Esophagus muscularis mucosa (tissue), 4 donors: ENCODE data around the gene EVC. TPM values are rescaled to one million over a fixed set of nuclear protein-coding genes. Genes with fewer than 3 reads are reported as not detected.
A peak's percentile ranks its signal among the peaks of the same experiment; 100 is the strongest.

Source experiments
- DNase-seq: peaks from one replicate; pipeline ENCODE4 v3.0.0-alpha.2; 2017; ENCODE audit errors: extremely low spot score
- H3K27ac ChIP-seq, 4 donors: fragments of 200-600 bp; sonication (generic); replicated peaks in 1 of 4; 1 replicate in 3 of 4; 2 replicates in 1 of 4; pipeline ENCODE4 v1.5.1; 2016 to 2019; ENCODE audit warnings: mild to moderate bottlenecking in 1 of 4
- H3K27me3 ChIP-seq, 4 donors: fragments of 200-600 bp; sonication (generic); one replicate each; pipeline versions ENCODE4 v1.5.1 to v1.6.0; 2016 to 2019
- H3K36me3 ChIP-seq, 4 donors: fragments of 200-600 bp; sonication (generic); one replicate each; pipeline ENCODE4 v1.5.1; 2016 to 2019
- H3K4me1 ChIP-seq, 4 donors: fragments of 200-600 bp; sonication (generic); one replicate each; pipeline ENCODE4 v1.5.1; 2016 to 2019
- H3K4me3 ChIP-seq, 4 donors: fragments of 200-600 bp; sonication (generic); 1 replicate in 2 of 4; 2 replicates in 2 of 4; pipeline ENCODE4 v1.5.1; 2016 to 2019; ENCODE audit warnings: mild to moderate bottlenecking in 4 of 4, moderate library complexity in 1 of 4
- H3K9me3 ChIP-seq, 4 donors: fragments of 200-600 bp; sonication (generic); 1 replicate in 3 of 4; 2 replicates in 1 of 4; pipeline ENCODE4 v1.5.1; 2016 to 2019
- EP300 ChIP-seq: sonication (generic); formaldehyde crosslinking; IDR thresholded peaks from one replicate; pipeline ENCODE4 v1.6.1; 2017; ENCODE audit warnings: antibody characterized with exemption
- POLR2A ChIP-seq: fragments of 450-650 bp; IDR thresholded peaks from one replicate; pipeline ENCODE4 v1.6.1; 2017; ENCODE audit warnings: antibody characterized with exemption, moderate library complexity, mild to moderate bottlenecking, low read depth
- POLR2AphosphoS5 ChIP-seq, 2 donors: sonication (generic); formaldehyde crosslinking; IDR thresholded peaks; one replicate each; pipeline ENCODE4 v1.6.1; 2017; ENCODE audit warnings: antibody characterized with exemption in 2 of 2
- WGBS: methylation state at CpG from one replicate; pipeline ENCODE4 v1.1.5; 2018; 5-methylcytosine and 5-hydroxymethylcytosine counted together
- intact Hi-C: fragments of 100-400 bp; cut with DNase I; formaldehyde crosslinking; loops from one replicate; pipeline ENCODE4 v1.15.1; 2023
- total RNA-seq, 4 donors: library from RNA; depleted of rRNA; stranded (reverse); fragments of >200 nt; gene quantifications; one replicate each; pipeline versions ENCODE4 v1.1.0 to v1.2.1, GENCODE V29; 2016
- TF ChIP-seq, protein P1 (sequence below), 3 experiments: fragments of 200-600 bp in 2 of 3; fragments of 450-650 bp in 1 of 3; sonication (generic) in 2 of 3; IDR thresholded peaks; one replicate each; pipeline ENCODE4 v1.5.1; 2017 to 2019; ENCODE audit warnings: antibody characterized with exemption in 3 of 3, mild to moderate bottlenecking in 2 of 3, moderate library complexity in 1 of 3

Gene EVC
- total RNA-seq, 4 donors from 2014 or later: 25.7 to 59.6 (median 44.2) TPM

- H3K9me3 ChIP-seq: no peaks in the 10 kb centered on the region
- peak overlapping the region; percentile 76 to 93 (median 77) for H3K4me3 ChIP-seq
- TF ChIP-seq, protein P1, sequence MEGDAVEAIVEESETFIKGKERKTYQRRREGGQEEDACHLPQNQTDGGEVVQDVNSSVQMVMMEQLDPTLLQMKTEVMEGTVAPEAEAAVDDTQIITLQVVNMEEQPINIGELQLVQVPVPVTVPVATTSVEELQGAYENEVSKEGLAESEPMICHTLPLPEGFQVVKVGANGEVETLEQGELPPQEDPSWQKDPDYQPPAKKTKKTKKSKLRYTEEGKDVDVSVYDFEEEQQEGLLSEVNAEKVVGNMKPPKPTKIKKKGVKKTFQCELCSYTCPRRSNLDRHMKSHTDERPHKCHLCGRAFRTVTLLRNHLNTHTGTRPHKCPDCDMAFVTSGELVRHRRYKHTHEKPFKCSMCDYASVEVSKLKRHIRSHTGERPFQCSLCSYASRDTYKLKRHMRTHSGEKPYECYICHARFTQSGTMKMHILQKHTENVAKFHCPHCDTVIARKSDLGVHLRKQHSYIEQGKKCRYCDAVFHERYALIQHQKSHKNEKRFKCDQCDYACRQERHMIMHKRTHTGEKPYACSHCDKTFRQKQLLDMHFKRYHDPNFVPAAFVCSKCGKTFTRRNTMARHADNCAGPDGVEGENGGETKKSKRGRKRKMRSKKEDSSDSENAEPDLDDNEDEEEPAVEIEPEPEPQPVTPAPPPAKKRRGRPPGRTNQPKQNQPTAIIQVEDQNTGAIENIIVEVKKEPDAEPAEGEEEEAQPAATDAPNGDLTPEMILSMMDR (IDR thresholded peaks at IDR 0.05): no peak
- TF ChIP-seq EP300 (no peak), POLR2AphosphoS5 (IDR thresholded peaks at IDR 0.05) (no peak), POLR2A (no peak)
- H3K27me3 ChIP-seq: no peaks in the 10 kb centered on the region
- H3K27ac ChIP-seq: peak overlapping the region in 2 of 4 donors; percentile 89 to 91
- H3K4me1 ChIP-seq: peaks cover 24 to 52% (median 50%) of the 10 kb centered on the region in 4 donors
- no peak for DNase-seq
- WGBS: 65% methylated on average over 3 of the region's 5 CpGs
- H3K36me3 ChIP-seq: peaks cover 0 to 7% (median 3%) of the 10 kb centered on the region in 4 donors
- intact Hi-C loops: no loop called here
Observed at GRCh38 chr4:5707366-5707765, 3.6 kb upstream of the EVC start.

DNA sequence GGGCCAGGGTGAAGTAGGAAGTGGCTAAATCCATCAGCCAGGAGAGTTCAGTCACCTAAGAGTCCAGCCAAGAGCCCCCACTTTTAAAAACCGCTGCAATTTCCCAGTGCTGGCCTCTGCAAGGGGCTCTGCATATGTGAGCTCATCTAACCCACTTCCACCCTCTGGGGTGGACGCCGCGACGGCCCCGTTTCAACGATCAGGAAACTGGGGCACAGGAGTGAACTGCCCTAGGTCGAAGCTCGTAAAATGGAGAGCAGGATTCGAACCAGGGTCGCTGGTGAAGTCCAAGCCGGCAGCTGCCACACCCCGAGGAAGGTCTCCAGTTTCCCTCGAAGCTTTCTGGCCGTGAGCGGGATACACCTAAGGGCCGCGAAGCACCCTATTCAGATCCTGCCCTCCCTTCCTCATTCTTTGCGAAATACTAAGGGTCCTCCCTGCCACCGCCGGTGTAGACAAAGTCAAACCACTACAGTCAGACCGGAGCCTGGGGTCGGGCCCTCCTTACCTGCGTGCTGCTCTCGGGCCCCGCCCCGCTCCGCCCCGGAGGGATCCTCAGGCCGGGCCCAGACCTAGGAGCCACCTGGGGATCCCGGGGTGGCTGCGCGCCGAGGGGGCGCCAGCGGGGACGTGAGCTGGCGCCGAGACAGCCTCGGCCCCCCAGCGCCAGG lies 3.1 kb upstream of the EVC start:
- Histone ChIP-seq H3K9me3 (no peaks in the 10 kb centered on the region), H3K36me3 (peaks cover 0 to 7% (median 1%) of the 10 kb centered on the region in 4 donors), H3K27ac (peak overlapping the region; percentile 87 to 91 (median 89)), H3K4me3 (peak overlapping the region; percentile 76 to 93 (median 77)), H3K4me1 (peaks cover 27 to 57% (median 55%) of the 10 kb centered on the region in 4 donors), H3K27me3 (no peaks in the 10 kb centered on the region)
- WGBS: 0% methylated on average over 6 of the region's 41 CpGs
- intact Hi-C loops: no loop called here
- no peak for DNase-seq
- TF ChIP-seq POLR2AphosphoS5 (IDR thresholded peaks at IDR 0.05): no peak
- no peak for TF ChIP-seq POLR2A
- TF ChIP-seq, protein P1 (IDR thresholded peaks at IDR 0.05): no peak
- TF ChIP-seq EP300: no peak

- Histone ChIP-seq H3K27me3 (no peaks in the 10 kb centered on the region), H3K36me3 (peaks cover 0 to 7% (median 1%) of the 10 kb centered on the region in 4 donors), H3K27ac (peak within 1 kb of the TSS; percentile 87 to 91 (median 89)), H3K4me3 (peak within 1 kb of the TSS; percentile 76 to 93 (median 77)), H3K9me3 (no peaks in the 10 kb centered on the region), H3K4me1 (peaks cover 27 to 60% (median 59%) of the 10 kb centered on the region in 4 donors)
- intact Hi-C loops: no loop called here
- 4% methylated on average over 25 of the region's 57 CpGs for WGBS
- DNase-seq: no peak
- TF ChIP-seq, protein P1 (IDR thresholded peaks at IDR 0.05): no peak
- TF ChIP-seq EP300 (no peak), POLR2A (peak; percentile 12), POLR2AphosphoS5 (IDR thresholded peaks at IDR 0.05) (peak; percentile 56 to 74)
Observed at GRCh38 chr4:5708449-5709206, 2.4 kb upstream of the EVC start, which contains the start of gene EVC2. Gene EVC2 (minus strand): TSS chr4:5708559. CDS start chr4:5708513, 46 bp downstream.

DNA sequence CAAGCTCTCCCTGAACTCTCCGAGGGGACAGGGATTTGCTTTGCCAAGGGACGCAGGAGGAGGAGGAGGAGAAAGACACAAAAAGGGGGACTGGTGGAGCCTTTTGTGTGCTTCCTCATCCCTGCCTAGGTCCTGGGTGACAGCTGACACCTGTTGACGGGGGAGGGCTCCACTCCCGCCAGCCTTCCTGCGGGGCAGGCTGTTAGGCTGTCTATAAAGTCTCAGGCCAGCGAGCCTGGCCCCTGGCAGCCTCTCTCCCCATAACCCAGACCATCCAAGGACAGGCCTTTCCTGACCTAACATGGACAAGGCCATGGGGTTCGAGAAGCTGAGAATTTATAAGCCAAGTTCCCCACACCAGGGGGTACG lies 1.8 kb upstream of the EVC start:
- peak overlapping the region; percentile 87 to 91 (median 89) for H3K27ac ChIP-seq
- no peaks in the 10 kb centered on the region for H3K27me3 ChIP-seq
- H3K9me3 ChIP-seq: no peaks in the 10 kb centered on the region
- H3K36me3 ChIP-seq: peaks cover 0 to 2% (median under 1%) of the 10 kb centered on the region in 4 donors
- H3K4me3 ChIP-seq: peak overlapping the region; percentile 76 to 93 (median 77)
- TF ChIP-seq, protein P1 (IDR thresholded peaks at IDR 0.05): no peak
- no peak for TF ChIP-seq POLR2AphosphoS5 (IDR thresholded peaks at IDR 0.05)
- TF ChIP-seq POLR2A: no peak
- no peak for TF ChIP-seq EP300
- no peak for DNase-seq
- WGBS: 72% methylated on average over 7 of the region's 8 CpGs
- intact Hi-C loops: no loop called here
- peaks cover 27 to 60% (median 59%) of the 10 kb centered on the region in 4 donors for H3K4me1 ChIP-seq
